Esophagus muscularis mucosa (tissue), 3 donors: ENCODE results near the gene AGBL5.

ENCODE experiments used
- CTCF ChIP-seq, 3 experiments: fragments of 200-600 bp in 2 of 3; fragments of 450-650 bp in 1 of 3; sonication (generic) in 2 of 3; IDR thresholded peaks; one replicate each; pipeline ENCODE4 v1.5.1; 2017 to 2019; ENCODE audit warnings: antibody characterized with exemption in 3 of 3, mild to moderate bottlenecking in 2 of 3, moderate library complexity in 1 of 3
- POLR2A ChIP-seq: fragments of 450-650 bp; IDR thresholded peaks from one replicate; pipeline ENCODE4 v1.6.1; 2017; ENCODE audit warnings: antibody characterized with exemption, moderate library complexity, mild to moderate bottlenecking, low read depth

DNA sequence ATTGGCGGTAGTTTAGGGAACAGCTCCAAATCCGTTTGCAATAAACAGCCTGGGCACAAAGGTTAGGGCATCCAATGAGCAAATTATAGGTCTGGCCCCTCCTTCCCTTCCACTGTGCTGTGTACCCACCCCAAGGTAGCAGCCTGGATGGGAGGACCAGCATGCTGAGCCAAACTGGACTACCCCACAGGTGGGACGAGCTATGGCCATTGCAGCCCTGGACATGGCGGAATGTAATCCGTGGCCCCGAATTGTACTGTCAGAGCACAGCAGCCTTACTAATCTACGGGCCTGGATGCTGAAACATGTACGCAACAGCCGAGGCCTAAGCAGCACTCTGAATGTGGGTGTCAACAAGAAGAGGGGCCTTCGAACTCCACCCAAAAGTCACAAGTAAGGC lies 6.7 kb downstream of the AGBL5 start:
- no peak for TF ChIP-seq POLR2A
- no peak for TF ChIP-seq CTCF (IDR thresholded peaks at IDR 0.05)
